HEK293 (cell line): ENCODE data around the gene RORB.

Experiments used
- CTCF ChIA-PET: fragments of 350-600 bp; formaldehyde crosslinking; extraction: SDS; loops from one replicate; lab custom pipeline; 2021; ENCODE audit warnings: antibody characterized with exemption; lab: Yijun Ruan, JAX
- POLR2A ChIA-PET: fragments of 300-600 bp; formaldehyde crosslinking; extraction: SDS; loops from one replicate; lab custom pipeline; 2020; ENCODE audit warnings: antibody characterized with exemption, inconsistent platforms; lab: Yijun Ruan, JAX
- H3K27ac ChIP-seq: fragments of 200-500 bp; sonication (Bioruptor generic); 2 replicates; pipeline ENCODE4 v1.5.1; 2014; ENCODE audit warnings: low read depth, low read length, control low read depth, inconsistent platforms; ENCODE audit errors: extremely low read depth
- H3K36me3 ChIP-seq, 2 experiments: fragments of 200-500 bp in 1 of 2; sonication (Bioruptor generic) in 1 of 2; 1 replicate in 1 of 2; 2 replicates in 1 of 2; pipeline ENCODE4 v1.5.1; 2014 to 2017; ENCODE audit warnings: inconsistent platforms in 2 of 2, low read length in 2 of 2; ENCODE audit not compliant: control insufficient read depth in 2 of 2, insufficient read depth in 1 of 2
- H3K4me1 ChIP-seq: fragments of 200-500 bp; sonication (Bioruptor generic); 2 replicates; pipeline ENCODE4 v1.5.1; 2014; ENCODE audit warnings: mild to moderate bottlenecking, low read length, inconsistent platforms; ENCODE audit not compliant: control insufficient read depth, insufficient read depth
- H3K4me3 ChIP-seq: 2 replicates; pipeline ENCODE4 v1.5.1; 2011; ENCODE audit warnings: low read depth, mild to moderate bottlenecking, control low read depth, low read length, moderate library complexity
- H3K9me3 ChIP-seq: fragments of 200-500 bp; sonication (Bioruptor generic); 2 replicates; pipeline ENCODE4 v1.5.1; 2014; ENCODE audit warnings: low read depth, low read length, inconsistent platforms; ENCODE audit not compliant: control insufficient read depth, insufficient read depth
- EGR2 ChIP-seq: fragments of 450-650 bp; formaldehyde crosslinking; IDR thresholded peaks from 2 replicates; pipeline ENCODE4 v1.5.1; 2016; ENCODE audit warnings: low read depth, missing biosample characterization, missing genetic modification characterization
- GLIS1 ChIP-seq: fragments of 450-650 bp; formaldehyde crosslinking; IDR thresholded peaks from 2 replicates; pipeline ENCODE4 v1.5.1; 2016; ENCODE audit warnings: missing biosample characterization, missing genetic modification characterization
- HOXA7 ChIP-seq: sonication (generic); formaldehyde crosslinking; IDR thresholded peaks from 2 replicates; pipeline ENCODE4 v1.8.1; 2022; ENCODE audit warnings: missing genetic modification reagents, borderline replicate concordance
- RBAK ChIP-seq: fragments of 450-650 bp; formaldehyde crosslinking; IDR thresholded peaks from 2 replicates; pipeline ENCODE4 v1.5.1; 2016; ENCODE audit warnings: missing biosample characterization, missing genetic modification characterization
- TRIM28 ChIP-seq: IDR thresholded peaks from 2 replicates; pipeline ENCODE4 v1.6.1; 2011; ENCODE audit warnings: low read length, control low read depth, borderline replicate concordance
- ZBTB48 ChIP-seq: fragments of 450-650 bp; formaldehyde crosslinking; IDR thresholded peaks from 2 replicates; pipeline ENCODE4 v1.5.1; 2016; ENCODE audit warnings: missing biosample characterization, missing genetic modification characterization
- ZFP41 ChIP-seq: fragments of 450-650 bp; formaldehyde crosslinking; IDR thresholded peaks from 2 replicates; pipeline ENCODE4 v1.5.1; 2016; ENCODE audit warnings: missing biosample characterization, missing genetic modification characterization, borderline replicate concordance
- ZNF174 ChIP-seq: fragments of 450-650 bp; formaldehyde crosslinking; IDR thresholded peaks from 2 replicates; pipeline ENCODE4 v1.5.0; 2017; ENCODE audit warnings: missing biosample characterization, mild to moderate bottlenecking, missing genetic modification characterization
- ZNF248 ChIP-seq: fragments of 450-650 bp; formaldehyde crosslinking; IDR thresholded peaks from 2 replicates; pipeline ENCODE4 v1.5.1; 2017; ENCODE audit warnings: missing biosample characterization, missing genetic modification characterization
- ZNF302 ChIP-seq: fragments of 450-650 bp; formaldehyde crosslinking; IDR thresholded peaks from 2 replicates; pipeline ENCODE4 v1.5.1; 2016; ENCODE audit warnings: missing biosample characterization, missing genetic modification characterization, low read depth
- ZNF473 ChIP-seq: fragments of 450-650 bp; formaldehyde crosslinking; IDR thresholded peaks from 2 replicates; pipeline ENCODE4 v1.5.1; 2017; ENCODE audit warnings: missing biosample characterization, missing genetic modification characterization
- ZNF561 ChIP-seq: fragments of 450-650 bp; IDR thresholded peaks from 2 replicates; pipeline ENCODE4 v1.5.1; 2018; ENCODE audit warnings: missing biosample characterization, missing genetic modification characterization, borderline replicate concordance
- ZNF585B ChIP-seq: fragments of 450-650 bp; formaldehyde crosslinking; IDR thresholded peaks from 2 replicates; pipeline ENCODE4 v1.5.1; 2016; ENCODE audit warnings: missing biosample characterization, missing genetic modification characterization
- ZNF624 ChIP-seq: fragments of 450-650 bp; formaldehyde crosslinking; IDR thresholded peaks from 2 replicates; pipeline ENCODE4 v1.5.1; 2017; ENCODE audit warnings: missing biosample characterization, missing genetic modification characterization
- ZNF707 ChIP-seq: fragments of 450-650 bp; formaldehyde crosslinking; IDR thresholded peaks from 2 replicates; pipeline ENCODE4 v1.5.1; 2016; ENCODE audit warnings: missing biosample characterization, missing genetic modification characterization
- ZNF776 ChIP-seq: fragments of 450-650 bp; formaldehyde crosslinking; IDR thresholded peaks from 2 replicates; pipeline ENCODE4 v1.5.0; 2017; ENCODE audit warnings: missing biosample characterization, missing genetic modification characterization, borderline replicate concordance
- ZSCAN16 ChIP-seq: fragments of 450-650 bp; formaldehyde crosslinking; IDR thresholded peaks from 2 replicates; pipeline ENCODE4 v1.5.1; 2016; ENCODE audit warnings: missing biosample characterization, missing genetic modification characterization
- ZSCAN23 ChIP-seq: fragments of 450-650 bp; formaldehyde crosslinking; IDR thresholded peaks from 2 replicates; pipeline ENCODE4 v1.5.1; 2016; ENCODE audit warnings: missing biosample characterization, missing genetic modification characterization
- ZSCAN5A ChIP-seq: fragments of 450-650 bp; formaldehyde crosslinking; IDR thresholded peaks from 2 replicates; pipeline ENCODE4 v1.5.1; 2016; ENCODE audit warnings: missing biosample characterization, missing genetic modification characterization
- TF ChIP-seq, protein P1 (sequence below): fragments of 450-650 bp; formaldehyde crosslinking; IDR thresholded peaks from 2 replicates; pipeline ENCODE4 v1.5.1; 2016; ENCODE audit warnings: missing biosample characterization, missing genetic modification characterization
- TF ChIP-seq, protein P2 (sequence below): fragments of 450-650 bp; formaldehyde crosslinking; IDR thresholded peaks from 2 replicates; pipeline ENCODE4 v1.5.1; 2016; ENCODE audit warnings: missing biosample characterization, missing genetic modification characterization, low read depth

The RORB gene

GRCh38 chr9:74543145-74543544, 46.0 kb downstream of the RORB start (continued):
- TF ChIP-seq HOXA7 (CRISPR knock-in tag), result no peak

- no peak overlapping the region for H3K4me3 ChIP-seq
- TF ChIP-seq ZFP41 (tag by site-specific recombination) (no peak), ZNF707 (no peak), EGR2 (tag by site-specific recombination) (no peak), ZNF585B (tag by site-specific recombination) (no peak), ZNF302 (tag by site-specific recombination) (no peak), ZNF248 (no peak), ZNF624 (tag by site-specific recombination) (no peak), ZNF561 (tag by site-specific recombination) (no peak), RBAK (no peak), ZNF174 (no peak), ZNF776 (no peak), ZBTB48 (no peak), GLIS1 (tag by site-specific recombination) (no peak)
- H3K4me1 ChIP-seq, result no peaks in the 10 kb centered on the region
- POLR2A ChIA-PET, result no interaction called here
- CTCF ChIA-PET, result no interaction called here
- no peaks in the 10 kb centered on the region for H3K36me3 ChIP-seq
- no peak overlapping the region for H3K27ac ChIP-seq
- H3K9me3 ChIP-seq, result no peaks in the 10 kb centered on the region
These were observed 54.1 kb downstream of the RORB start for GRCh38 chr9:74551266-74551665.

DNA sequence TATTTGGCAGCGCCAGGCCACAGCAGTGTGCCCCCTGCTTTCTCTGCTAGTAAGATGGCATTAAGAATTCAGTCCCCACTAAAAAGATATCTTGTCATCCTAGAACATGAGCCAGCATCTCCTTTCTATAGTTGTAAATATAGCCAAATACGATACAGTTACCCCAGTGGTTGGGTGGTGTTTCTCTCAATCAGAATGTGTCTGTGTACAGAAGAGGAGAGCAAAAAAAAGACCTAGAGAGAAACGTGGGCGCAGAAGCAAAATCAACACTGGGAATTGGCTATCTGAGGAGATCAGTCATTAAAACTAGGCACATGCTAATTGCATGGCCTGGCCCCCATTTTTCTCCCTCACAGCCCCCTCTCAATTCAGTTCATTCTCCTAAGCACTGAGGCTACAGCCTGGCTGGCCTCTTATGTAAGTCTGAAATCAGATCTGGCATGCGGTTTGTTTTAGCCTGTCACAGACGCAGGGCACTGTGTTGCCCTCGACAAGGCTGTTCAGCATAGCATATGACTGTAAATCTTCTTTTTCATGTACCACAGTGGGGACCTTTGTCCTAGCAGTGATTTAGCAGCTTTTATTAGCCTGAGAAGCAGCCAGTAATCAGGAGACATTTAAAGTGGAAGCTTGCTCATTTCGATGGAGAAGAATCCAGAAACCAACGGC, 57.8 kb downstream of the RORB start:
- TF ChIP-seq TRIM28 (0 out of 2 replicates have a peak, but pooled peaks have one; percentile 35), ZSCAN23 (tag by site-specific recombination) (no peak), ZNF473 (tag by site-specific recombination) (no peak), ZSCAN16 (tag by site-specific recombination) (no peak), ZSCAN5A (tag by site-specific recombination) (no peak)
- TF ChIP-seq, protein P1, sequence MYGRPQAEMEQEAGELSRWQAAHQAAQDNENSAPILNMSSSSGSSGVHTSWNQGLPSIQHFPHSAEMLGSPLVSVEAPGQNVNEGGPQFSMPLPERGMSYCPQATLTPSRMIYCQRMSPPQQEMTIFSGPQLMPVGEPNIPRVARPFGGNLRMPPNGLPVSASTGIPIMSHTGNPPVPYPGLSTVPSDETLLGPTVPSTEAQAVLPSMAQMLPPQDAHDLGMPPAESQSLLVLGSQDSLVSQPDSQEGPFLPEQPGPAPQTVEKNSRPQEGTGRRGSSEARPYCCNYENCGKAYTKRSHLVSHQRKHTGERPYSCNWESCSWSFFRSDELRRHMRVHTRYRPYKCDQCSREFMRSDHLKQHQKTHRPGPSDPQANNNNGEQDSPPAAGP, result no peak
- TF ChIP-seq, protein P2, sequence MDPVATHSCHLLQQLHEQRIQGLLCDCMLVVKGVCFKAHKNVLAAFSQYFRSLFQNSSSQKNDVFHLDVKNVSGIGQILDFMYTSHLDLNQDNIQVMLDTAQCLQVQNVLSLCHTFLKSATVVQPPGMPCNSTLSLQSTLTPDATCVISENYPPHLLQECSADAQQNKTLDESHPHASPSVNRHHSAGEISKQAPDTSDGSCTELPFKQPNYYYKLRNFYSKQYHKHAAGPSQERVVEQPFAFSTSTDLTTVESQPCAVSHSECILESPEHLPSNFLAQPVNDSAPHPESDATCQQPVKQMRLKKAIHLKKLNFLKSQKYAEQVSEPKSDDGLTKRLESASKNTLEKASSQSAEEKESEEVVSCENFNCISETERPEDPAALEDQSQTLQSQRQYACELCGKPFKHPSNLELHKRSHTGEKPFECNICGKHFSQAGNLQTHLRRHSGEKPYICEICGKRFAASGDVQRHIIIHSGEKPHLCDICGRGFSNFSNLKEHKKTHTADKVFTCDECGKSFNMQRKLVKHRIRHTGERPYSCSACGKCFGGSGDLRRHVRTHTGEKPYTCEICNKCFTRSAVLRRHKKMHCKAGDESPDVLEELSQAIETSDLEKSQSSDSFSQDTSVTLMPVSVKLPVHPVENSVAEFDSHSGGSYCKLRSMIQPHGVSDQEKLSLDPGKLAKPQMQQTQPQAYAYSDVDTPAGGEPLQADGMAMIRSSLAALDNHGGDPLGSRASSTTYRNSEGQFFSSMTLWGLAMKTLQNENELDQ (tag by site-specific recombination), result no peak
- POLR2A ChIA-PET, result no interaction called here
- Histone ChIP-seq H3K4me3 (no peak overlapping the region), H3K9me3 (no peaks in the 10 kb centered on the region), H3K27ac (no peak overlapping the region), H3K36me3 (no peaks in the 10 kb centered on the region), H3K4me1 (no peaks in the 10 kb centered on the region)
- CTCF ChIA-PET, result no interaction called here
